GM21786 (cell line): ENCODE results near the gene INTS11.
A peak's percentile ranks its signal among the peaks of the same experiment; 100 is the strongest.
"Not testable (repeated sequence)": the region's sequence is repeated elsewhere in the genome, so short reads cannot be mapped to it uniquely, and the experiment has no call there.

Experiments
- ATAC-seq: cut with Tn5 transposase; IDR thresholded peaks from one replicate; pipeline ENCODE4 v1.9.1; 2021; ENCODE audit not compliant: unreplicated experiment

The INTS11 gene

DNA sequence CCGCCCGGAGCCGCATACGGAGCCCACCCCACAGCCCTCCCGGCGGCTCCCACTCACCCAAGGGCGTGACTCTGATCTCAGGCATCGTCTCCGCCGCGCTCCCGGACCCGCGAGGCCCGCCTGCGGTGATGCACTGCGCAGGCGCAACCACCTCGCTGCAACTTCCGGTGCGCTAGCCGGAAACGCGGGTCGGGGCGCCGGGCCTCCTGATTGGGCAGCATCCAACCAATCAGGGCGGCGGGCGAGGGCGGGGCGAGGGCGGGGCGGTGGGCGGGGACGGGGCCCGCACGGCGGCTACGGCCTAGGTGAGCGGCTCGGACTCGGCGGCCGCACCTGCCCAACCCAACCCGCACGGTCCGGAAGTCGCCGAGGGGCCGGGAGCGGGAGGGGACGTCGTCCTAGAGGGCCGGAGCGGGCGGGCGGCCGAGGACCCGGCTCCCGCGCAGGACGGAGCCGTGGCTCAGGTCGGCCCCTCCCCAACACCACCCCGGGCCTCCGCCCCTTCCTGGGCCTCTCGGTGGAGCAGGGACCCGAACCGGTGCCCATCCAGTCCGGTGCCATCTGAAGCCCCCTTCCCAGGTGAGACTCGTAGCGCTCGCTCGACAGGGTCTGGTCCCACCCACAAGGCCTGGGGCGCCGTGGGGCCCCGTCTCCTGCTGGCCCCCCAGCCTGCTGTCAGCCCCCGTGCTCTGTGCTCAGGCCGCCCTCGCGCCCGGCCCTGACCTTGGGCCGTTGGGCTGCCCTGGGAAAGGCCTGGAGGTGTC, at the start of gene INTS11, which contains the start of gene CPTP:
Gene INTS11 (minus strand): TSS at position 137 of the 764 bp plus-strand sequence. CDS start 52 bp downstream, at position 85.
Gene CPTP (plus strand): TSS at position 279 of the 764 bp plus-strand sequence. CDS start 2,109 bp downstream, outside the sequence.
- peak; percentile 73 for ATAC-seq

DNA sequence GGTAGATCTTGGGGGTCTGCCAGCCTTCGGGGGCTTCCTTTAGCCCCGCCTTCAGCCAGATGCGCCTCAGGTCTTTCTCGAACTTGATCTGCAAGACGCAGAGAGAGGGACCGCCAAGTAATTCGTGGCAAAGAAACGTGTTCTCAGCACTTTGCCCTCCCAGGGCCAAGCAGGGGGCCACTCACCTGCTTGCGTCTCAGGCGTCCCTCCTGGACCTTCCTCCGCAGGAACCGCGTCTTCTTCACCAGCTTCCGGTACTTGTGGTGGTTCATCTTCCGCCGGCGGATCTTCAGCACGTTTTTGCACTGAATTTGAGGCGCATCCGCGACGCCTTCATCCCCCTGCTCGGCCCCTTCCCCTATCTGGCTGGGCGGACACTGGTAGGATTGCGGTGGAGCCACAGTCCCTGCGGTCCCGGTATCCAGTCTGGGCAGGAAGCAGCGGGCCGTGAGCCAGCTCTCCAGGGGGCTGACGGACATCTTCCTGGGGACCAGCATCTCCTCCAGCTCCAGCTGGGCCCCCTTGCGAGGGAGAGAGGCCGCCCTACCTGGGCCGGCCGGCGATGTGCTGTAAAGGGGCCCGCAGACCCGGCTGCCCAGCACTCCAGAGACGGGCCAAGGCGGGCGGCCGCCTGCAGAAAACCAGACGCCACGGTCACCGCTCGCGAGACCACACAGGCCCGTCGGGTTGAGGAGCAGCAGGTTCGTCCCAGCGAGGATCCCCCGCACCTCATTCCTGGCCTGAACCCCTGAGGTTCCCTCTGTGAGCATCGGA, 49.5 kb upstream of the INTS11 start:
- no peak for ATAC-seq

- ATAC-seq: no peak
Observed at GRCh38 chr1:1373051-1373814, 48.8 kb upstream of the INTS11 start.

- ATAC-seq: peak; percentile 26
Observed at GRCh38 chr1:1371746-1372711, 47.6 kb upstream of the INTS11 start.

DNA sequence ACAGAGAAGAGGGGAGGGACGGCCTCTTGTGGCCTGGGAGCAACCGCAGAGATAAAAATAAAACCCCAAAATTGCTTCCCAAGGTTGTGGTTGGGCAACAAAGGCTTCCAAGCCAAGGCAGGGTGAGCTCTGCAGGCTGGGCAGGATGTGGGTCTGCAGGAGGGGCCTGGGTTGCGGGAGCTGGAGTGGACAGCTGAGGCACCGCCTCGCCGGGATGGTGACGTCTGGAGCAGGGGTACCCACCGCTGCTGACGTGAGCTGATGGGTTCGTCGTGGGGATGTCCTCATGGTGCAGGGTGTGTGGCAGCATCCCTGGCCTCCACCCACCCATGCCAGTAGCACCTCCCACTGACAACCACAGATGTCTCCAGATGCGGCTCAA, 46.9 kb upstream of the INTS11 start:
- no peak for ATAC-seq

- no peak for ATAC-seq
Observed at GRCh38 chr1:1370771-1371300, 46.4 kb upstream of the INTS11 start.

DNA sequence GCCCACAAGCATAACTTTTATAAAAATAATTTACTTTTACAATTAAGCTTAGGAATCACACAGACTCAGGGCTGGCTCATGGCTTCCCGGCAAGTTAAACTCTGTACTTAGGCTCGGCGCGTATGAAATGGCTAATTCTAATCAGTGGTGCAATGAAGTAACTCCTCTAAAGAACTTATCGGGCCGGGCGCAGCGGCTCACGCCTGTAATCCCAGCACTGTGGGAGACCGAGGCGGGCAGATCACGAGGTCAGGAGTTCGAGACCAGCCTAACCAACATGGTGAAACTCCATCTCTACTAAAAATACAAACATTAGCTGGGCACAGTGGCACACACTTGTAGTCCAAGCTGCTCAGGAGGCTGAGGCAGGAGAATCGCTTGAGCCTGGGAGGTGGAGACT, 45.6 kb upstream of the INTS11 start:
- ATAC-seq: not testable (repeated sequence)

GRCh38 chr1:1367315-1367714, 42.9 kb upstream of the INTS11 start:
- ATAC-seq: no peak

DNA sequence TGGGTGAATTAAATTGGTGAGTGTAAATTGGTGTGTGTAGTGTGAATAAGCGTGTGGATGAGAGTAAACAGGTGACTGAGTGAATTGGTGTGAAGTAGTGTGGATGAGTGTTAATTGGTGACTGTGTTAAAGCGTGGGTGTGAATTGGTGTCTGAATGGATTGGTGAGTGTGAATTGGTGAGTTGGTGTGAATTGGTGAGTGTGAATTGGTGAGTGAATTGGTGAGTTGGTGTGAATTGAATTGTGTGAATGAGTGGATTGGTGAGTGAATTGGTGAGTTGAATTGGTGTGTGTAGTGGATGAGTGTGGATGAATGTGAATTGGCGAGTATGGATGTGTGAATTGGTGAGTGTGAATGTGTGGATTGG, 42.2 kb upstream of the INTS11 start:
- ATAC-seq: no peak

- no peak for ATAC-seq
Observed at GRCh38 chr1:1365875-1366698, 41.6 kb upstream of the INTS11 start.

DNA sequence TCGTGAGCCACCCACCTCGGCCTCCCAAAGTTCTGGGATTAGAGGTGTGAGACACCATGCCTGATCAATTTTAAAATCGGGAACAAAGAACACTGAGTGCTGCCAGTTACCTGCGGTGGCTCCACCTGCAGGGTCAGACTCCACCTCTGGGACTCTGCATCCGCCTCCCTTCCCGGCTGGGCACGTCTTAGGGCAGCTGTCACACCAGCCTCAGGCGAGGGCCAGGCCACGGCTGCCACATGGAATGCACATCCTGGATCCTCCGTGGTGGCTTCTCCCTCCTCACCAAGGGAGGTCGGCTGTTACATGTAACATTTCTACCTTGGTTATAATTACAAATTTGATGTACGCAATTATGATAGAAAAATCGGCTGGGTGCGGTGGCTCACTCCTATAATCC, 39.8 kb upstream of the INTS11 start:
- no peak for ATAC-seq

DNA sequence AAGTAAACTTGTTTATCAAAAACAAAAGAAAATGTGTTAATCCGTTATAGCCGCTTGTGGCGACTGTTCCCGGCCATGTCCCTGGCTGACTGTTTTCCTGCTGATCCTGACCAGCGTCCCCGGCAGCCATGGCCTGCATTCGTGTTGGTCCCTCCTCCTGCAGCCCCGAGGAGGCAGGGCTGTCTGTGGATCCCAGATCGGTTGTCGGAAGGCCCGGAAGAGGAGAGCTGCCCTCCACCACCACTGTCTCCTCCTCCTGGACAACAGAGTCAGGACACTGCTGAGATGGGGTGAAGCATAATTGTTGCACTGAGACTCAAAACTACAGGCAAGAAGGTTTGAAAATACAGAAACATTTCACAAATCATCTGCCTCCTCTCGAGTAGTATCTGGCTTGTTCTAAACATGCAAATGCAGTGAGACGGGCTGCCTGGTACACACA, 37.5 kb upstream of the INTS11 start:
- no peak for ATAC-seq

GRCh38 chr1:1361233-1361981, 36.9 kb upstream of the INTS11 start:
- ATAC-seq: no peak

DNA sequence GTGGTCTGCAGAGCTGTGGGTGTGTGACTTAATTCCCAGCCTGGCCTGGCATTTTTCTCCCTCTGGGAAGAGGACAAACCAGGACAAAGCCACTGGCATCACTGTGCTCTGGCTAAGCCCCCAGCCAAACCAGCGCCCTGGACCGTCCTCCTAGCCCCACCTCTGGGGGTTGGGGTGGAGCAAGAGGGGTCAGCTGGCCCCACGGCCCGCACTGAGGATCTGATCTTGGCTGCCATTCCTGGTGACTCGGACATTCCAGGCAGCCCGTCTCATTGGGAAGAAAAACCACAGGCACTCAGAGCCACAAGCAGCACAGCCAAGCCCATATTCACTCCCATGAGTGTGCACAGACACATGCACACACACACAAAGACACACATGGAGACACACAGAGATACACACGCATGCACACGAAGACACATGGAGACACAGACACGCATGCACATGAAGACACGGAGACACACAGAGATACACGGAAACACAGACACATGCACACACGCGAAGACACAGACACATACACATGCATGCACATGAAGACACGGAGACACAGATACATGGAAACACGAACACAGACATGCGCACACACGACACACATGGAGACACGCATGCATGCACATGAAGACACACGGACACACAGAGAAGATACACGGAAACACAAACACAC, 36.2 kb upstream of the INTS11 start:
- ATAC-seq: no peak

DNA sequence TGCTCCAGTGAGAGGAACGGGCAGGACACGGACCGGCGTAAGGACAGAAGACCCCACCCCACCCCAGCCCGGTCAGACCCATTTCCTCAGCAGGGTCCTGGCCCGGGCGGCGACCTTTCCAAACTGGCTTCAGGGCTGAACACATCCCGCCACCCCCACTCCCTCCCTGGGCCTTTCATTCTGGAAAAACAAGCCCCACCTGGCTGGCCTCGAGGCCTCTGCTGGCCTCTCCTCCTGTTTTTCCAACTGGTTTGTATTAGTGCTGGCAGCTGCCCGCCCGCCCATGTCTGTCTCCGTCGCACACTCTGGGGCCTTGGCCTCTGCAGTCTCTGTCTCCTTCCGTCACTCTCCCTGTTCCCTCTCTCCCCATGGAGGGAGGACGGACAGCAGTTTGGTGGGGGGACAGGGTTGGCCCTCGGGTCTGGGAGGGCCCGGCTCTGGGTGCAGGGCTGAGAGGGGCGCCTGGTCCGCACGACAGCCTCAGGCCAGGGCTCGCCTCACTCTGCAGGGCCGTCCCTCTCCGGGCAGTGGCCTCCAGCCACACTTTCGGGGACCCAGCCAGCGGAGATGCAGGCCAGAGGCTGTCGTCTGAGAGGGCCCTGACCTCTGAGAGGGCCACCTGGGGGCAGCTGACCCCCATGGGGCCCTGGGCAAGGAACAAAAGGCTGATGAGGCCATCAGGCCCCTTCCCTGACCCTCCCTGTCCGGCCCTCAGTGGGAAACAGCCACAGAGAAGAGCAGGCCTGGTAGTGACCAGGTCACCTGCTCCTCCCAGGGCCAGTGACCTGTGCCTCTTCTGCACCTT, 35.4 kb upstream of the INTS11 start:
- no peak for ATAC-seq

GRCh38 chr1:1359308-1359663, 34.8 kb upstream of the INTS11 start:
- ATAC-seq: no peak
